HepG2 (cell line): ENCODE data around the gene ATG16L2.

Experiments
- E2F1 ChIP-seq: sonication (generic); formaldehyde crosslinking; IDR thresholded peaks from 2 replicates; pipeline ENCODE4 v1.5.0; 2020; ENCODE audit warnings: missing genetic modification reagents
- FOXP4 ChIP-seq: sonication (generic); formaldehyde crosslinking; IDR thresholded peaks from 2 replicates; pipeline ENCODE4 v1.4.0; 2020; ENCODE audit warnings: missing genetic modification reagents
- GABPA ChIP-seq, 2 experiments: IDR thresholded peaks; 2 replicates each; pipeline ENCODE4 v1.6.1; 2011 to 2016; ENCODE audit warnings: low read depth in 2 of 2, low read length in 1 of 2, missing biosample characterization in 1 of 2, missing genetic modification characterization in 1 of 2
- MLX ChIP-seq: IDR thresholded peaks from 2 replicates; pipeline ENCODE4 v1.6.1; 2016
- PRDM4 ChIP-seq: sonication (generic); formaldehyde crosslinking; IDR thresholded peaks from 2 replicates; pipeline ENCODE4 v1.9.0; 2021; ENCODE audit warnings: missing genetic modification reagents, borderline replicate concordance

- TF ChIP-seq MLX (CRISPR knock-in tag) (no peak), PRDM4 (CRISPR knock-in tag) (no peak), FOXP4 (CRISPR knock-in tag) (no peak), GABPA (IDR thresholded peaks at IDR 0.05; ENCODE audit: low read depth, low read length) (no peak), GABPA (CRISPR knock-in tag; IDR thresholded peaks at IDR 0.05; ENCODE audit: low read depth) (no peak), E2F1 (CRISPR knock-in tag) (no peak)
Measured at GRCh38 chr11:72864702-72865655, 50.8 kb downstream of the ATG16L2 start.
